Urinary bladder (tissue), 4 donors: ENCODE data around the gene PRKG1. TPM values are rescaled to one million over a fixed set of nuclear protein-coding genes. Genes with fewer than 3 reads are reported as not detected.
"Not testable (repeated sequence)": the region's sequence is repeated elsewhere in the genome, so short reads cannot be mapped to it uniquely, and the experiment has no call there.

Experiments used
- DNase-seq: peaks from one replicate; pipeline ENCODE4 v3.0.0-alpha.2; 2015; ENCODE audit errors: extremely low spot score
- H3K27ac ChIP-seq: one replicate; pipeline ENCODE4 v1.5.1; 2013; ENCODE audit warnings: low read depth, mild to moderate bottlenecking, moderate library complexity
- H3K36me3 ChIP-seq: one replicate; pipeline ENCODE4 v1.6.1; 2013; ENCODE audit warnings: mild to moderate bottlenecking, moderate library complexity; ENCODE audit not compliant: insufficient read depth
- H3K4me1 ChIP-seq: one replicate; pipeline ENCODE4 v1.6.1; 2013; ENCODE audit warnings: mild to moderate bottlenecking, moderate library complexity; ENCODE audit not compliant: insufficient read depth
- H3K4me3 ChIP-seq: one replicate; pipeline ENCODE4 v1.5.1; 2013; ENCODE audit warnings: low read depth, low read length
- WGBS: extraction: QIAGEN DNeasy Blood & Tissue Kit; methylation state at CpG from one replicate; pipeline ENCODE4 v1.1.7; 2013; 5-methylcytosine and 5-hydroxymethylcytosine counted together
- polyA plus RNA-seq: library from polyadenylated mRNA; stranded (reverse); fragments of 200-250 nt; gene quantifications from one replicate; pipeline ENCODE4 v1.2.3, GENCODE V29; 2013
- total RNA-seq: library from RNA; depleted of rRNA; stranded (reverse); fragments of >200 nt; gene quantifications from one replicate; pipeline ENCODE4 v1.2.3, GENCODE V29; 2014
- donor health status: healthy with polysubstance abuse.
- donor health status: healthy.

PRKG1 gene
- total and polyA plus RNA-seq, 2 donors: 17.1 to 126 TPM

DNA sequence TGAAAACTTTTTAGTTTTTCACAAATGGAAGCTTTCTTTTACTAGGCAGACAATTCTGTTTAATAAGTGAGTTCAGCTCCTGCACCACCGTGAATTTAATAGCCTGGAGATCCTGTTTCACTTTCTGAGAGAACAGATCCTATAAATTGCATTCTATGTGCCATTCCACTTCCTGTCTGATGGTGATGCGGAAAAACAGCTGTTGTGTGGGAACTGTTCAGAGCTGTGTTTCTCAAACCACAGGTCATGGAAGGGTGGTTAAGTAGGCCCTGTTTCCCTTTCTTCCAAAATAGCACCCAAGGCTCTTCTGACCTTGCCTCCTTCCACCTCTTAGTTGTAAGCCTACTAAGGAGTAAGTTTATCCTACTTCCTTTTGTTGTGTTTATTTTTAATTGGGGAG lies 1142.6 kb downstream of the PRKG1 start:
- peak; percentile 42 for DNase-seq
- Histone ChIP-seq H3K36me3 (no peaks in the 10 kb centered on the region), H3K4me3 (no peak overlapping the region), H3K27ac (peak overlapping the region; percentile 23), H3K4me1 (no peaks in the 10 kb centered on the region)
- 47% methylated on average over 2 of the region's 2 CpGs for WGBS

DNA sequence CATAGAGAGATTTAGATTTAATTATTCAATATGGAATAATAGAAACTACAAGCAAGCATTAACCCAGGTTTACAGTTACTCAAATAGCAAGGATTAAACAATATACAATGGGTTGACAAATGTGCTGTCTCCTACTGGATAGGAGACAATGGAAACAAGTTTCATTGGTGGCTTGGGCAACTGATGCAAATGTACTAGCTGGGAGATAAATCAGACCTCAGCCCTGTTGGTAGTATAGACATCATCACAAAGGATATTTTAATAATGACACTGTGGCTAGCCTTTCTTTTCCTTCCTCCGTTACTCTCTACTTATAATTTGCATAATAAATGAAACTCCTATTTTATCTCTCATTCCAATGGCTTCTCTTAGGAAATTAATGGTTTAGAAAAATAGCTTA lies 1143.2 kb downstream of the PRKG1 start:
- DNase-seq: no peak
- Histone ChIP-seq H3K27ac (no peak overlapping the region), H3K4me1 (no peaks in the 10 kb centered on the region), H3K4me3 (no peak overlapping the region), H3K36me3 (no peaks in the 10 kb centered on the region)
- WGBS: 90% methylated on average over 1 of the region's 1 CpG

DNA sequence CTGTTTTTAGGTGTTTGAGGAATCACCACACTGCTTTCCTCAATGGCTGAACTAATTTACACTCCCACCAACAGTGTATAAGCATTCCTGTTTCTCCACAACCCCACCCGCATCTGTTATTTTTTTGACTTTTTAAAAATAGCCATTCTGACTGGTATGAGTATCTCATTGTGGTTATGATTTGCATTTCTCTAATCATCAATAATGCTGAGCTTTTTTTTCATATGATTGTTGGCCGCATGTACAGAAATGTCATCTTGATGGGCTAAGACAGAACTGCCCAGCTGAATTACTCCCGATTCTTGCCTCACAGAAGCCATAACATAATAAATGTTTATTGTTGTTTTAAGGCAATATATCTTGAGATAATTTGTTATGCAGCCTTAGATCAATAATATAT lies 1146.7 kb downstream of the PRKG1 start:
- Histone ChIP-seq H3K27ac (no peak overlapping the region), H3K36me3 (no peaks in the 10 kb centered on the region), H3K4me1 (no peaks in the 10 kb centered on the region), H3K4me3 (no peak overlapping the region)
- 98% methylated on average over 3 of the region's 3 CpGs for WGBS
- no peak for DNase-seq

DNA sequence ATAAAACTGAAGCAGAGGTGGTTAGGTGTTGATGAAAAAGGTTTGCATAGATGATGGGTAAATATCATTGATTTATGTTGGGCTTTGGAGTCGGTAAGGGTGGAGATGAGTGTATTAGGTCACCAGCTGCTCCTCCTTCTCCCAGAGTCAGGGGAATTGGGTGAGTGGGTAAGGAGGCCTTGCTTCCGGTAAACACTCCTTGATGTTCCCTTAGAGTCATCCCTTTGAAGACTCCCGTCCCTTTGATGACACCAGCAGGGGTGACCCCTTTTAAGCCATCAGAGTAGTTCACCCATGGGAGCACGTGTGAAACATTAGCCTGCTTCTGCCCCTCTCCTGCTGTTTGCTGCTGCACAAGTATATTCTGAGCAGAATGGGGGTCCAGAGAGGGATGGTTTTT lies 1147.6 kb downstream of the PRKG1 start:
- Histone ChIP-seq H3K27ac (no peak overlapping the region), H3K4me1 (no peaks in the 10 kb centered on the region), H3K36me3 (no peaks in the 10 kb centered on the region), H3K4me3 (no peak overlapping the region)
- DNase-seq: no peak
- WGBS: 68% methylated on average over 4 of the region's 4 CpGs

- WGBS: 65% methylated on average over 1 of the region's 1 CpG
- Histone ChIP-seq H3K4me1 (no peaks in the 10 kb centered on the region), H3K27ac (no peak overlapping the region), H3K36me3 (no peaks in the 10 kb centered on the region), H3K4me3 (no peak overlapping the region)
- DNase-seq: no peak
Measured at GRCh38 chr10:52226197-52226847, 1152.0 kb downstream of the PRKG1 start.

GRCh38 chr10:52228556-52228955 lies 1154.3 kb downstream of the PRKG1 start:
- H3K4me1 ChIP-seq: no peaks in the 10 kb centered on the region
- no peak overlapping the region for H3K4me3 ChIP-seq
- DNase-seq: no peak
- no peaks in the 10 kb centered on the region for H3K36me3 ChIP-seq
- H3K27ac ChIP-seq: no peak overlapping the region
- WGBS: 73% methylated on average over 2 of the region's 2 CpGs

DNA sequence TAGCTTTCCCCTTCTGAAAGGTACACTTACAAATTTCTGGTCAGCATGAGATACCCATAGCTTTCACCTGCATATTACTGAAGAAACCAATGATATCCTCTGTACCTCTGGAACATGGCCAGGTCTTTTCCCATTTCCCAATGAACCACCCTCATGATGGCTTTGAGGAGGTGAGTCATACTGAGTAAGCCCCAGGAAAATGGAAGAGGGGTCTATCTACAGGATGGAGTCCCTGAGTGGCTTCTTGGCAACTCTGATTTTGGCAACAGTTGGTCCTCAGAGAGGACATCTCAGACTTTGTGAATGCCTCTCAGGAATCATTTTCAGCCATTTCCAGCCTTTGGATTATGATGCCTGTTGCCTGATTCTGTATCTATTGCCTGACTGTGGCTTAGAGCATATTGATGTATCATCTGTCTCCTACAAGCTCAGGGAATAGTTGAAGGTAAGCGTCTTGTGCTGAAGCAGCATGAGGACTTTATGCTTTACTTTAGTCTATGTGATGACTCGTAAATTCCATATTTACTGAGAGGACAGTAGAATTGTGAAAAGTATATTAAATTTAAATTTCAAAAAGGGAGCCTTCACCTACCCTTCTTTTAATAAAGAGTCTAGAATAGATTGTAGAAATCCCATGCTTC lies 1155.1 kb downstream of the PRKG1 start:
- Histone ChIP-seq H3K27ac (no peak overlapping the region), H3K4me1 (no peaks in the 10 kb centered on the region), H3K36me3 (no peaks in the 10 kb centered on the region), H3K4me3 (no peak overlapping the region)
- no peak for DNase-seq
- WGBS: 96% methylated on average over 2 of the region's 2 CpGs

DNA sequence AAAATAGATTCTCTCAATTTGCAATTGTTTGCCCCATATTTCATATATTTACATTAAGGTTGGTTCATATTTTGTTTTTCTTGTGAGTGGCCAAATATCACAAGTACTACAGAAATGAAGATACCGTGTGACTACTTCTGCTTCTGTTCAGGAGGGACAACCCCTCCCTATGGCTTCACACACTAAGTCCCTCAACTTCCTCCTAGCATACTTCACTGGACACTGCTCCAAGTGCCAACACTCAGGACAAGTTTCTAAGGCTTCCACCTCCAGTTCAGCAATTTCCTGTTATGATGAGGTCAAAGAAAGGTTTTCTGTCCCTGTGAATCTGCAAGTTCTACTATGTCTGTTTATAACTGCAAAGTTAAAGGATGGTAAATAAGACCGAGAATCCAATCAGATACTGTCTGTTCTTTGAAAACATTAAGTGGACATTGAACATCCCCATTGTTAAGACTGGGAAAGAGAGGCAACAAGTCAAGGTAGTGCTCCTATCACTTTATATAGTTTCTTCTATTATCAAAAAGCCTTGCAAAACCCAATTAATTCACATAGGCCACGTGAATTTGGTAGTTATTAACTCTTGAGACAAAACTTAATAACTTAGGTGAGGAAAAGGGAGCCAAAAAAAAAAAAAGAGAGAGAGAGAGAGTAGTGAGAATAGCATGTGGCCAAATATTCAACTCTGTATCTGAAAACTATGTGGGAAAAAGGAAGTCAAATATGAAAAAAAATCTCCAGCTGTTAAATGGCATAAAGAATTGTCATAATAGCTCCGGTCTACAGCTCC lies 1158.5 kb downstream of the PRKG1 start:
- DNase-seq: no peak
- Histone ChIP-seq H3K4me1 (no peaks in the 10 kb centered on the region), H3K27ac (no peak overlapping the region), H3K4me3 (no peak overlapping the region), H3K36me3 (no peaks in the 10 kb centered on the region)
- WGBS: 49% methylated on average over 4 of the region's 4 CpGs

DNA sequence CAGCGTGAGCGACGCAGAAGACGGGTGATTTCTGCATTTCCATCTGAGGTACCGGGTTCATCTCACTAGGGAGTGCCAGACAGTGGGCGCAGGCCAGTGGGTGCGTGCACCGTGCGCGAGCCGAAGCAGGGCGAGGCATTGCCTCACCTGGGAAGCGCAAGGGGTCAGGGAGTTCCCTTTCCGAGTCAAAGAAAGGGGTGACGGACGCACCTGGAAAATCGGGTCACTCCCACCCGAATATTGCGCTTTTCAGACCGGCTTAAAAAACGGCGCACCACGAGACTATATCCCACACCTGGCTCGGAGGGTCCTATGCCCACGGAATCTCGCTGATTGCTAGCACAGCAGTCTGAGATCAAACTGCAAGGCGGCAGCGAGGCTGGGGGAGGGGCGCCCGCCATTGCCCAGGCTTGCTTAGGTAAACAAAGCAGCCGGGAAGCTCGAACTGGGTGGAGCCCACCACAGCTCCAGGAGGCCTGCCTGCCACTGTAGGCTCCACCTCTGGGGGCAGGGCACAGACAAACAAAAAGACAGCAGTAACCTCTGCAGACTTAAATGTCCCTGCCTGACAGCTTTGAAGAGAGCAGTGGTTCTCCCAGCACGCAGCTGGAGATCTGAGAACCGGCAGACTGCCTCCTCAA lies 1159.2 kb downstream of the PRKG1 start:
- not testable (repeated sequence) for H3K4me3 ChIP-seq, DNase-seq, H3K4me1 ChIP-seq, H3K36me3 ChIP-seq, H3K27ac ChIP-seq
- 25% methylated on average over 5 of the region's 34 CpGs for WGBS

GRCh38 chr10:52239771-52240170 lies 1165.5 kb downstream of the PRKG1 start:
- WGBS: 93% methylated on average over 1 of the region's 1 CpG
- H3K4me3 ChIP-seq: no peak overlapping the region
- H3K4me1 ChIP-seq: no peaks in the 10 kb centered on the region

DNA sequence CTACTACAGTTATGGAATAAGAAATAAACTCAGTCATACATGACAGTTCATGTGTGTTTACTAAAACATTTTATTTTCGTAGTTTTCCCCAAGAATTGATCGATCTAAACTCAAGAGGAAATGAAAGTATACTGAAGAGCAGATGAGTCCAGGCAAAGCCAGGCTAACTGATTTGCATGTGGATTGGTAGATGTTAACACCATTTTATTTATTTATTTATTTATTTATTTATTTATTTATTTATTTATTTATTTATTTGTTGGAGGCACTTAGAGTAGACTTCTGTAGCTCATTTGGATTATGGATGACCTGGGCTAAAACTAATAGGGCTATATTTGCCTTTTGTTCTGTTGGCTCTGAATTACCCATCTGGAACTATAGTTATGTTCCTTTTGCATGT lies 1171.3 kb downstream of the PRKG1 start:
- DNase-seq: no peak
- H3K4me3 ChIP-seq: no peak overlapping the region
- no peak overlapping the region for H3K27ac ChIP-seq
- WGBS: 96% methylated on average over 2 of the region's 2 CpGs
- H3K4me1 ChIP-seq: no peaks in the 10 kb centered on the region
- no peaks in the 10 kb centered on the region for H3K36me3 ChIP-seq

More at GRCh38 chr10:52239771-52240170, 1165.5 kb downstream of the PRKG1 start:
- DNase-seq: no peak
- Histone ChIP-seq H3K27ac (no peak overlapping the region), H3K36me3 (no peaks in the 10 kb centered on the region)

GRCh38 chr10:52247929-52248328 lies 1173.6 kb downstream of the PRKG1 start:
- WGBS: 94% methylated on average over 7 of the region's 7 CpGs
- H3K36me3 ChIP-seq, H3K4me1 ChIP-seq, H3K4me3 ChIP-seq, H3K27ac ChIP-seq, DNase-seq: not testable (repeated sequence)

- Histone ChIP-seq H3K36me3 (no peaks in the 10 kb centered on the region), H3K4me1 (no peaks in the 10 kb centered on the region), H3K4me3 (no peak overlapping the region), H3K27ac (no peak overlapping the region)
- no peak for DNase-seq
- WGBS: 87% methylated on average over 4 of the region's 4 CpGs
Measured at GRCh38 chr10:52248697-52249306, 1174.5 kb downstream of the PRKG1 start.
